Ureter (tissue), 1 donor: ENCODE results near the gene LY6G6D. TPM values are rescaled to one million over a fixed set of nuclear protein-coding genes. Genes with fewer than 3 reads are reported as not detected.

Experiments
- DNase-seq: peaks from one replicate; pipeline ENCODE4 v3.0.0-alpha.2; 2020; ENCODE audit warnings: low spot score
- total RNA-seq: library from RNA; stranded (reverse); gene quantifications from one replicate; pipeline ENCODE4 v1.2.4, GENCODE V29; 2023
- donor health status: DM: yes; HTN: yes; CAD: no.

Gene LY6G6D
- total RNA-seq, 1 donor from 2014 or later: not detected

- no peak for DNase-seq
Observed at GRCh38 chr6:31764198-31764597, 49.0 kb downstream of the LY6G6D start.

DNA sequence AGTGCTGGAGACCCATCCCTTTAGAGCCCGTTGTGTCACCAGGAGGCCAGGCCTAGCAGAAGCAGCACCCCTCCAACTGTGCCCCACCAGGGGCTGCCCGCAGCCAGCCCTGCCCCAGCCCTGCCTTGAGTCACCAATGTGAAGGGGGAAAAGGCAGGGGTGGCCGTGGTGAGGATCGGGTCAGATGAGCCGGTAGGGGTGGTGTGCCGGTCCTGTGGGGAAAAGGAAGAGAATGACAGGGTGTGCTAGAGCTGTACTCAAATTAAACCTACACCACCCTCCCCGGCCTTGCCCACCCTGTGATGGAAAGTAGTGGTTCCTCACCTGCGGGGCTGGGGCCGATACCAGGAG lies 50.4 kb downstream of the LY6G6D start:
- no peak for DNase-seq

DNA sequence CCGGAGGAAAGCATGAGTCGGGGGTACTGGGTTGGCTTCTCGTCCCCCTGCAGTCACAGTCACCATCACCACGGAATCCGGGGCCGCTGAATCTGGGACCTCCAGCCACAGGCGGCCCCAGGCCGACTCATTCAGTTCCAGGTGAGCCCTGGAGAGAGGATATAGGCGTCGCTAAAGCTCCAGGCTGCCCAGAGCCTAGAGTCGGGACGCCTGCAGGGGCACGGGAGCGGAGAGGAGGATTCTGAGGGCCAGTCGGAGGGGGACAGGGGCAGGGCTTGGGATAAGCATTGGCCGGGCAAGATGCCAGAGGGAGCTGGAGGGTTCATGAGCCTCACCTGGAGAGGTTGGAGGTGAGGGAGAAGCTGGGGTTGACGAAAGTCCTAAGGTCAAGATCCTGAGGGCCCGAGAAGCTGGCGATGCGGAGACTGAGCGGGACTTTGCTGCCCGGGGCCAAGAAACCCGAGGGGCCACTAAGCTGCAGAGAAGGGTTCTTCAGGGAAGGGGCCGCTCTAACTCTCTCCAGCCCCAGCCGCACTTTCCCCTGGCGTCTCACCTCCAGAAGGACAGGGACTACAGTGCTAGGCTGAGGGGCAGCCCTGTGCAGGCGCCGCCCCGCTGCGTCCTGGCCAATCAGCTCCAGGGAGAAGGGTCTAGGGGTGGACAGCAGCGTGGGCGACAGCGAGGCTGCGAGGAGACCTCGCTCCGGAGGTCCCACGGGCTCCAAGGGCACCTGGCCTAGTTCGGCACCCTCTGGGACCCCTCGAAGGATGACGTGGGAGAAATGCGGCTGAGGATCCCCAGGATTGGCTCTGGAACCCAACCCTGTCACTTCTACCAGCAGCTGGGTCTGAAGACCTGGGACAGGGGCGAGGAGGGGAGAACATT lies 51.0 kb downstream of the LY6G6D start:
- no peak for DNase-seq

GRCh38 chr6:31767096-31767645 lies 52.0 kb downstream of the LY6G6D start:
- DNase-seq: no peak

Other genes starting within 250 kb of the LY6G6D start
- gene MICB, start 217.2 kb upstream of the LY6G6D start, total RNA-seq: 2.9 TPM
- gene MCCD1, start 186.4 kb upstream of the LY6G6D start, total RNA-seq: not detected
- gene DDX39B, start 173.3 kb upstream of the LY6G6D start, total RNA-seq: 368 TPM
- 0.65 TPM for gene ATP6V1G2, start 168.7 kb upstream of the LY6G6D start, total RNA-seq
- gene NFKBIL1, start 167.7 kb upstream of the LY6G6D start, total RNA-seq: 21.9 TPM
- gene LTA, start 143.1 kb upstream of the LY6G6D start, total RNA-seq: not detected
- 0.36 TPM for gene TNF, start 139.8 kb upstream of the LY6G6D start, total RNA-seq
- 0.42 TPM for gene LTB, start 132.9 kb upstream of the LY6G6D start, total RNA-seq
- 6.7 TPM for gene LST1, start 129.1 kb upstream of the LY6G6D start, total RNA-seq
- gene NCR3, start 122.3 kb upstream of the LY6G6D start, total RNA-seq: not detected
- 6.7 TPM for gene AIF1, start 100.1 kb upstream of the LY6G6D start, total RNA-seq
- 186 TPM for gene PRRC2A, start 94.6 kb upstream of the LY6G6D start, total RNA-seq
- 234 TPM for gene BAG6, start 62.7 kb upstream of the LY6G6D start, total RNA-seq
- gene APOM, start 59.5 kb upstream of the LY6G6D start, total RNA-seq: 2.4 TPM
- 21.5 TPM for gene C6orf47, start 54.6 kb upstream of the LY6G6D start, total RNA-seq
- 15.3 TPM for gene GPANK1, start 50.4 kb upstream of the LY6G6D start, total RNA-seq
- 149 TPM for gene CSNK2B, start 49.3 kb upstream of the LY6G6D start, total RNA-seq
- 20.6 TPM for gene LY6G5B, start 45.4 kb upstream of the LY6G6D start, total RNA-seq
- 3.0 TPM for gene LY6G5C, start 34.3 kb upstream of the LY6G6D start, total RNA-seq
- gene ABHD16A, start 12.0 kb upstream of the LY6G6D start, total RNA-seq: 44.5 TPM
- gene LY6G6F, start 8.5 kb upstream of the LY6G6D start, total RNA-seq: not detected
- gene LY6G6C, start 6.4 kb downstream of the LY6G6D start, total RNA-seq: not detected
- gene MPIG6B, start 8.0 kb downstream of the LY6G6D start, total RNA-seq: 0.26 TPM
- gene DDAH2, start 14.0 kb downstream of the LY6G6D start, total RNA-seq: 33.3 TPM
- gene CLIC1, start 21.2 kb downstream of the LY6G6D start, total RNA-seq: 276 TPM
- 27.8 TPM for gene MSH5, start 24.7 kb downstream of the LY6G6D start, total RNA-seq
- gene SAPCD1, start 47.3 kb downstream of the LY6G6D start, total RNA-seq: 2.8 TPM
- gene VWA7, start 62.0 kb downstream of the LY6G6D start, total RNA-seq: 5.5 TPM
- 105 TPM for gene VARS1, start 80.4 kb downstream of the LY6G6D start, total RNA-seq
- gene LSM2, start 91.6 kb downstream of the LY6G6D start, total RNA-seq: 35.6 TPM
- 1.7 TPM for gene HSPA1L, start 99.9 kb downstream of the LY6G6D start, total RNA-seq
- 191 TPM for gene HSPA1A, start 100.2 kb downstream of the LY6G6D start, total RNA-seq
- gene HSPA1B, start 112.4 kb downstream of the LY6G6D start, total RNA-seq: 163 TPM
- gene NEU1, start 147.5 kb downstream of the LY6G6D start, total RNA-seq: 29.2 TPM
- gene SLC44A4, start 163.6 kb downstream of the LY6G6D start, total RNA-seq: 79.8 TPM
- 53.4 TPM for gene EHMT2, start 182.3 kb downstream of the LY6G6D start, total RNA-seq
- 6.4 TPM for gene ZBTB12, start 186.7 kb downstream of the LY6G6D start, total RNA-seq
- 17.1 TPM for gene C2, start 212.4 kb downstream of the LY6G6D start, total RNA-seq
- gene CFB, start 230.7 kb downstream of the LY6G6D start, total RNA-seq: 41.4 TPM
- 59.6 TPM for gene NELFE, start 243.6 kb downstream of the LY6G6D start, total RNA-seq
- 73.7 TPM for gene SKIC2, start 243.8 kb downstream of the LY6G6D start, total RNA-seq